HL-60 (cell line): Measurements from ENCODE around the gene ISG20L2.

Experiments
- DNase-seq, 2 experiments: peaks; one replicate each; pipeline ENCODE4 v3.0.0-alpha.2; 2010 to 2020; ENCODE audit warnings: low read depth in 1 of 2, low spot score in 1 of 2
- H3K27ac ChIP-seq: fragments of 250-450 bp; sonication (Bioruptor Pico); replicated peaks from 2 replicates; pipeline ENCODE4 v1.5.1; 2020; ENCODE audit warnings: mild to moderate bottlenecking, moderate library complexity
- H3K27me3 ChIP-seq: fragments of 250-450 bp; sonication (Bioruptor Pico); 2 replicates; pipeline ENCODE4 v1.5.1; 2021; ENCODE audit warnings: mild to moderate bottlenecking, moderate library complexity; ENCODE audit not compliant: insufficient read depth, poor library complexity, severe bottlenecking
- H3K4me3 ChIP-seq: replicated peaks from 2 replicates; pipeline ENCODE4 v1.5.1; 2011; ENCODE audit warnings: mild to moderate bottlenecking, control low read depth, low read length; ENCODE audit not compliant: insufficient read depth
- GABPA ChIP-seq: IDR thresholded peaks from 2 replicates; pipeline ENCODE4 v1.6.1; 2012; ENCODE audit warnings: low read depth
- POLR2AphosphoS5 ChIP-seq: IDR thresholded peaks from 2 replicates; pipeline ENCODE4 v1.6.1; 2012; ENCODE audit warnings: low read depth
- REST ChIP-seq: IDR thresholded peaks from 2 replicates; pipeline ENCODE4 v1.6.1; 2012; ENCODE audit warnings: low read depth; ENCODE audit not compliant: insufficient replicate concordance
- SPI1 ChIP-seq: IDR thresholded peaks from 2 replicates; pipeline ENCODE4 v1.6.1; 2012; ENCODE audit warnings: low read depth, mild to moderate bottlenecking, borderline replicate concordance
- TF ChIP-seq, protein P1 (sequence below): IDR thresholded peaks from one replicate; pipeline ENCODE4 v1.5.1; 2011; ENCODE audit warnings: low read length, control low read depth, inconsistent platforms; ENCODE audit not compliant: insufficient read depth

Gene ISG20L2

DNA sequence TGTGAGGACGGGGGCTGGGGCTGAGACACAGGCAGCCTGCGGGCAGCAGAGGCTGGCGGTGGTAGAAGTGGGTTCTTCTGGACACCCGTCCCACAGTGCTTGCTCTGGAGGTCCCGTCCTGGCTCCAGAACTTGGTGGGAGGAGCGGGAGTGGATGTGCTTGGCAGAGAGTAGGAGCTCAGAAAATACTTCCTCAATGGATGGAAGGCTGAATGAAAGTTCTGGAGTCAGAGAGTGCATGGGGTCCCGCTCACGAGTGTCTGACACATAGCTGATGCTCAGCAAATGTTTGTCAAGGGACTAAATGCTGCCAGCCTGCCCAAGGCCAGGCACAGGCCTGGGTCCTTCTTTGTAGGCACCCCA is 37.9 kb downstream of the ISG20L2 start:
- no peak overlapping the region for H3K4me3 ChIP-seq
- no peak for DNase-seq
- TF ChIP-seq REST (no peak), GABPA (no peak), POLR2AphosphoS5 (no peak)
- TF ChIP-seq, protein P1, sequence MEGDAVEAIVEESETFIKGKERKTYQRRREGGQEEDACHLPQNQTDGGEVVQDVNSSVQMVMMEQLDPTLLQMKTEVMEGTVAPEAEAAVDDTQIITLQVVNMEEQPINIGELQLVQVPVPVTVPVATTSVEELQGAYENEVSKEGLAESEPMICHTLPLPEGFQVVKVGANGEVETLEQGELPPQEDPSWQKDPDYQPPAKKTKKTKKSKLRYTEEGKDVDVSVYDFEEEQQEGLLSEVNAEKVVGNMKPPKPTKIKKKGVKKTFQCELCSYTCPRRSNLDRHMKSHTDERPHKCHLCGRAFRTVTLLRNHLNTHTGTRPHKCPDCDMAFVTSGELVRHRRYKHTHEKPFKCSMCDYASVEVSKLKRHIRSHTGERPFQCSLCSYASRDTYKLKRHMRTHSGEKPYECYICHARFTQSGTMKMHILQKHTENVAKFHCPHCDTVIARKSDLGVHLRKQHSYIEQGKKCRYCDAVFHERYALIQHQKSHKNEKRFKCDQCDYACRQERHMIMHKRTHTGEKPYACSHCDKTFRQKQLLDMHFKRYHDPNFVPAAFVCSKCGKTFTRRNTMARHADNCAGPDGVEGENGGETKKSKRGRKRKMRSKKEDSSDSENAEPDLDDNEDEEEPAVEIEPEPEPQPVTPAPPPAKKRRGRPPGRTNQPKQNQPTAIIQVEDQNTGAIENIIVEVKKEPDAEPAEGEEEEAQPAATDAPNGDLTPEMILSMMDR: no peak
- peaks cover 56% of the 10 kb centered on the region for H3K27me3 ChIP-seq
- H3K27ac ChIP-seq: no peak overlapping the region

DNA sequence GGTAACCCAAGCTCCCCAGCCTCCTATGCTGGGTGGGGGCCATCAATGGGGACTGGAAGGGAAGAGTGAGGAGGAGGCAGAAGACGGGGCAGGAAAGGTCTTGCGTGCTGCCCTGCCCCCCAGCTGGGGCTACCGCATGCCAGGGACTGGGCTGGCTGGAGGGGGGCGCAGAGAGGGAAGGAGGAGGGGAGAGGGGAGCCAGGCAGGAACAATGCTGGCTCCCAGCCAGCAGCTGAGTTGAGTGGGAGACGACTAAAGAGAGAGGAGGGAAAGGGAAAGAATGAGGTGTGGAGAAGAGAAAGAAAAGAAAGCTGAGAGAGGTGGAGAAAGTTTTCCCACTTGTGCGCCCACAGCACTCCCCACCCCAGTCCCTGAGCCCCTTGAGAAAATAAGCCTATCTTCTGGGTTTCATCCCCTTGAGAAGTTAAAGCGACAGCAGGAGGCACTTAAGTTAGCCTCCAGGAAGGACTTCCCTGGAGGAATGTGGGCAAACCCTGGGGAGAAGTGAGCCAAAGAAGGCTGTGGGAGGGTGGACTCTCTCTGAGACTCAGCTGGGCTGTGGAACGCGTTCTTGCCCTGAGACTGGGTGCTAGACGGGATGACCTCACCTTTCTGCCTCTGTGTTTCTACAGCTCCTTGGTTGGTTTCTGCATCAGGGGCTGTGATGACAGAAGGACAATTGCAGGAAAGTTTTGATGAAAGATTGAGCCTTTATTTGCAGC is 38.5 kb downstream of the ISG20L2 start:
- H3K27ac ChIP-seq: no peak overlapping the region
- no peak overlapping the region for H3K4me3 ChIP-seq
- peaks cover 62% of the 10 kb centered on the region for H3K27me3 ChIP-seq
- TF ChIP-seq, protein P1: no peak
- TF ChIP-seq SPI1 (no peak), REST (no peak)
- DNase-seq: no peak

GRCh38 chr1:156689035-156689952 is 39.3 kb downstream of the ISG20L2 start:
- H3K27ac ChIP-seq: no peak overlapping the region
- no peak overlapping the region for H3K4me3 ChIP-seq
- DNase-seq: peak; percentile 55 to 78
- TF ChIP-seq GABPA: no peak
- TF ChIP-seq, protein P1: peak; percentile 89
- peaks cover 62% of the 10 kb centered on the region for H3K27me3 ChIP-seq
